NOMO-1 (cell line): Measurements from ENCODE around the gene RPL18A.
A peak's percentile ranks its signal among the peaks of the same experiment; 100 is the strongest.

Experiments
- DNase-seq, 2 experiments: peaks; one replicate each; lab custom pipeline; 2025; ENCODE audit not compliant: unreplicated experiment in 2 of 2; lab: John Stamatoyannopoulos, UW

Gene RPL18A

DNA sequence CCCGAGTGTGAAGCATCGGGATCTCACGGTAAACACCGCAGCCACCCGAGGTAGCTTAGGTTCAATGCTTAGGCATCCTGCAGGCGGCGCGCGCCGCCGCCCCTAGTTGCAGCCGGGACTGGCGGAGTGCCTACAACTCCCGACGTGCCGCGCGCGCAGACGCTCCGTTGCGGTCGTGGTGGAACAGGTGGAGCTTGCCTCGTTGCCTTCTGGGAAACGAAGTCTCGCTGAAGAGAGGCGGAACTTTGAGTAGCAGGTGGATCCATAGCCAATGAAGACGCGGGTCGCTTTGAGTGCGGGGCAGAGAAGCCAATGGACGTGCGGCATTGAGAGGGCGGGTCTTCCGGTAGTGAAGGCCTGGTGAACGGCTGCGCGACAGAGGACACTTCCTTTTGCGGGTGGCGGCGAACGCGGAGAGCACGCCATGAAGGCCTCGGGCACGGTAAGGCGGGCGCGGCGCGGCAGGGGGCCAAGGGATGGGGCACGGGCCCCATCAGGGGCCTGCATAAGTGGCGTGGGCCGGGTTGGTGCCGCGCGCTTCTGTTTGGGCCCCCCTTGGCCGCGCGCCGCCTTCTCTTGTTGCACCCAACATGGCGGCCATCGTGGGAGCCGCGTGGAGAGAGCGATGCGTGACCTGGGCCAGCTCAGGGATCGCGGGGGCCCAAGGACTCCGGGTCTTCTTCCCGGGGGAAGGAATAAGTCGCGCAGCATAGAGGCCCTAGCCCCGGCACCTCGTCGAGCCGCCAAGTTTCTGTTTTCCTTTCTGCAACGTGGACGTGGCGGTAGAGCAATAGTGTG, at the start of gene RPL18A:
TSS of gene RPL18A (plus strand) at position 378 of the 798 bp plus-strand sequence. CDS start at position 425, 47 bp downstream.
- peak; percentile 99 to 100 for DNase-seq

DNA sequence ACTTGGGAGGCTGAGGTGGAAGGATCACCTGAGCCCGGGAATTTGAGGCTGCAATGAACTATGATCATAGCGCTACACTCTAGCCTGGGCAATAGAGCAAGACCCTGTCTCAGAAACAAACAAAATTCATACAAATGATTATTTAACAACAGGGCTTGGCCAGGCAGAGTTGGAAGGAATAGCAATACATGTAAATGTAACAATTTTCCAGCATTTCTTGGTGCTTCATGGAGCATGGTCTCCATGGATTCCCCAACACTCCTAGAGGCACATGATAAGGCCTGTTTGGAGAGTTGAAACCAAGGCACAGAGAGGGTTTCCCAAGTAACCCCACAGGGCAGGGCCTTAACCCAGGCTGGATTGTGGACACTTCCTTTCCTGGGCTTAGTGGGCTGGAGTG, 48.6 kb upstream of the RPL18A start:
- no peak for DNase-seq

DNA sequence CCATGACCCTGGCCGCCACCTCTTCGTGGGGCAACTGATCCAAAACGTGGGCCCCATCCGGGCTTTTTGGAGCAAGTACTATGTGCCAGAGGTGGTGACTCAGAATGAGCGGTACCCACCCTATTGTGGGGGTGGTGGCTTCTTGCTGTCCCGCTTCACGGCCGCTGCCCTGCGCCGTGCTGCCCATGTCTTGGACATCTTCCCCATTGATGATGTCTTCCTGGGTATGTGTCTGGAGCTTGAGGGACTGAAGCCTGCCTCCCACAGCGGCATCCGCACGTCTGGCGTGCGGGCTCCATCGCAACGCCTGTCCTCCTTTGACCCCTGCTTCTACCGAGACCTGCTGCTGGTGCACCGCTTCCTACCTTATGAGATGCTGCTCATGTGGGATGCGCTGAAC, 48.0 kb upstream of the RPL18A start:
- no peak for DNase-seq

DNA sequence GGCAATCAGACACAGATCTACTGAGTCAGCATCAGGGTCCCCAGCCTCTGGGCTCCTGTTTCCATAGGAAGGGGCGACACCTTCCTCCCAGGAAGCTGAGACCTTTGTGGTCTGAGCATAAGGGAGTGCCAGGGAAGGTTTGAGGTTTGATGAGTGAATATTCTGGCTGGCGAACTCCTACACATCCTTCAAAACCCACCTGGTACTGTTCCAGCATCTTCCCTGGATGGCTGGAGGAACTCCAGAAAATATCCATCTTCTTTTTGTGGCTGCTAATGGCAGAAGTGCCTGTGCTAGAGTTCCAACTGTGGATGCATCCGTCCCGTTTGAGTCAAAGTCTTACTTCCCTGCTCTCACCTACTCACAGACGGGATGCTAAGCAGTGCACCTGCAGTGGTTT, 47.6 kb upstream of the RPL18A start:
- DNase-seq: no peak

DNA sequence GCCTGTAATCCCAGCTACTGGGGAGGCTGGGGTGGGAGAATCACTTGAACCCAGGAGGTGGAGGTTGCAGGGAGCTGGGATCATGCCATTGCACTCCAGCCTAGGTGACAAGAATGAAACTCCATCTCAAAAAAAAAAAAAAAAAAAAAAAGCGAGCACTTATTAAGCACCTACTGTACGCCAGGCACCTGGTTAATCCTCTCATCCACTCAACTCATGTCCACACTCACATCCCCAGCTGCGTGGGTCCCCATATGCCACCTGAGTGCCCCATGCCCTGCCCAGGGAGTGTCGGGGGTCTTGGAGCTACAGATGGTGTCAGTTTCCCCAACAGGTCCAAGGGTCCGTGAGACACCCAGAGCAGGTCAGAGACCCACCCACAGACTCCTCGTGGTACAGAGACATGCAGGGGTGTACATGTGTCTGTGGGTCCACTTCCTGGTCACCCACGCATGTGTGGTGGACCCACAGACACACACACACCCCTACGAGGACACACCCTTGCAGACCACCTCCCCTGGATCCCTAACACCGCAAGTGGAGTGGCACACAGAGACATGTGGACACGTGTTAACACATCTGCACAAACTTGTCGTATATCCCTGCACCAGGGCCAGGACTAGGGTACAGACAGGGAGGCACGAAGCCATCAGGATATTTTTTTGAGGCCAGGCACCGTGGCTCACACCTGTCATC, 41.9 kb upstream of the RPL18A start:
- DNase-seq: no peak

DNA sequence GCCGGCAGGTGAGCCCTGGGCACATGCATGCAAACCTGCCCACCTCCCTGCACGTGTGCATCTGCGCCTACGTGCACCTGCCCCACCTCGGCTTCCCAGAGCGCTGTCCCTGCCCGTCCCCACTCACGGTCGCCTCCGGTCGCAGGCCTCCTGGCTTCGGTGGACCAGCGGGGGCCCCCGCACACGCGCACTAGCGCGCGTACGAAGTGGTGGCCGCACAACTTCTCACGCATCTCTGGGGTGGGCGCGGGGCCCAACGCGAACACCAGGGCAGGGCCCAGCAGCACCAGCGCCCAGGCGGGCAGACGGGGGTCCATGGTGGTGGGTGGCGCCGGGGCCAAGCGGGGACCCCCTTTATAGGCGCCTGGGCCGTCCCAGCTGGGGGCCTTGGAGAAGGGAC, 38.5 kb upstream of the RPL18A start, which contains the start of gene INSL3:
TSS of gene INSL3 (minus strand) at position 330 of the 400 bp plus-strand sequence. CDS start at position 317, 13 bp downstream.
- no peak for DNase-seq

DNA sequence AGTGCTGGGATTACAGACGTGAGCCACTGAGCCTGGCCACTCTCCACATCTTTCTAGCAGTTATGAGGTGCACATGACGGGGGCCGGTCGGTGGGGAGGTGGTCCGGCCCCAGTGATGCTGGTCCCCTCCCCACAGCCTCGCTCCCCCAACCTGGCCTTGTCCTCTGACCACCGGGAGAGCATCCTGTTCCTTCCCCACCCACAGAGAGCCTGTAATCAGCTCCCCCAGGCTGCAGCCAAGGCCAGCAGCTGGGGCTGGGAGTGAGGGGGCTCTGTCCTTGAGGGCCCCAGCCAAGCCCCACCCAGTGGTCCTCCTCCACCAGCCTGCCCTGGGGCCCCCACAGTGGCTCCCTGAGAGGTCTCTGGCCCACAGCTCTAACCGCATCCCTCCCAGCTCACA, 35.4 kb upstream of the RPL18A start:
- DNase-seq: no peak

DNA sequence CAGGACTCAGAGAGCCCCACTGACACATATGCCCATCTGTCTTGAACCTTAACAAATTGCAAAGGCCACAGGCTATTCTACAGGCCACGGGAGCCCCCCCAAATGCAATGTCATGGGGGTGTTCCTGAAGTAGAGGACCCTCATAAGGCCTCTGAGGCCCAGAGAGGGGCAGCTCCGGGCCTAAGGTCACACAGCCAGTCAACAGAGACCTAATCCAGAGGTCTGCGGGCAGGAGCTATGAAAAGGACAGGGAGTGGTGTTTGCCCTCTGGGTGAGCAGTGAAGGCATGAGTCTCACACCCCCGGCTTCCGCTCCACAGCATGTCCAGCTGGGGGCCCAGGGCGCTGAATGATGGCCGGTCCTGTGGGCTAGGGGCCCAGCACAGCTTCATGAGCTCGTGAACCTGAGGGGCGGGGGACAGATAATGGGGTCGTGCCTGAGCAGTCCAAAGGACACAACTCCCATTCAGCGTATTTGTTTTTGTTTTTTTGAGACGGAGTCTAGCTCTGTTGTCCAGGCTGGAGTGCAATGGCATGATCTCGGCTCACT, 33.1 kb upstream of the RPL18A start:
- no peak for DNase-seq

DNA sequence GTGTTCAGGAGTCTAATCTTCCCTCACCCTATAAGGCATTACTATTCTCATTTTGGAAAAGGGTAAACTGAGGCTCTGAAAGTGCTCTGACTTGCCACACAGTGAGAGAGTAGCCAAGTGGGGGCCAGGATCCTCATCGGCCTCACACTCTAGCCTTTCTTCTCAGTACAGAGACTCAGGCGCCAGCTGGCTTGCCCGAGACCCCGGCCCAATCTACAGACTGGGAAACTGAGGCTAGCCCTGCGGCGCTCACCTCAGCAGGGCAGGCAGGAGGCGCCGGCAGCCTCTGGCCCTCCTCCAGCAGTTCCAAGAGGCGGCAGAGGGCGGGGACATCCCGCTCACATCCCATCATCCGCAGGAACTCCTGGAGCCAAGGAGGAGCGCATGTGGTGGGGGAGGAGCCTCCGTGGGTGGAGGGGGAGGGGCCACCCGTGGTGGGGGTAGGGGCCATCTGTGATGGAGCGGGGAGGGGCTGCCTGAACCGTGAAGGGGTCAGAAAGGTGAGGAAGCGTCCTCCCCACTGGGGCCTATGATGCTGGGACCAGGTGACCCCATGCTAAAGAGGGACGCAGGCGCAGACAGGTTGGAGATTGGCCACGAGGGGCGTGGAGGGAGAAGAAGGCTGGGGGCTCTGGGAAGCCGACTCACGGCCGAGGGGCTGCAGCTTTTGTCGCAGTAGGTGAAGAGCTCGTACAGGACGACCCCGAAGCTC, 29.7 kb upstream of the RPL18A start:
- no peak for DNase-seq

DNA sequence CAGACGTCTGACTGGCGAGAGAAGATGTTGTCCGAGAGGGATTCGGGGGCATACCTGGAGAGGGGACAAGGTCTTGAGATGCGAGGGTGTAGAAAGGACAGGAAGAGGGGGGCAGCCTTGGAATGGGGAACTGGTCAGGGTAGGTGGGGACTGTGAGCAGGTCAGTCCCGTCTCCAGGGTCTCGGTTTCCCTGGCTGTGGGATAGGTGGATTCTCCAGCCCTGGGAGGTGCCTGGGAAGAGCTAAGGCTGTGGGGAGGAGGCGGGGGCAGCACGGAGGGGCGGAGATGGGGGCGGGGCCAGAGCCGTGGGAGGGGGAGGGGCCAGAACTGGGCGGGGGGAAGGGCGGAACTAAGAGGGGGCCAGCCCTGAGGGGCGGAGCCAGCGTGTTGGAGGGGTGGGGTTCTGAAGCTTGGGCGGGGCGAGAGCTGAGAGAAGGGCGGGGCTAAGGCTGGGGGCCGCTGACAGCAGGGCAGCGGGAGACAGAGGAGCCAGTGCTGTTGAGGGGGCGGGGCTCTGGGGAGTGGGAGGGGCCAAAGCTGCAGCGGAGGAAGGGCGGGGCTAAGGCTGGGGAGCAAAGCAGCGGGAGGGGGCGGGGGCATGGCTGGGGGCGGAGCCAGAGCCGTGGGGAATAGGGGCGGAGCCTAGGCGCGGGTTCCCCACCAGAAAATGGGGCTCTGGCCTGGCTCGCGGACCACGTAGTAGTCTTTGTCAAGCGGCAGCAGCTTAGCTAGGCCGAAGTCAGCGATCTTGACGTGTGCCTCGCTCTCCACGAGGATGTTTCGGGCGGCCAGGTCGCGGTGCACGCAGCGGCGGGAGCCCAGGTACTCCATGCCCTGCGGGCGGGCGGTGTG, 28.9 kb upstream of the RPL18A start:
- DNase-seq: no peak

DNA sequence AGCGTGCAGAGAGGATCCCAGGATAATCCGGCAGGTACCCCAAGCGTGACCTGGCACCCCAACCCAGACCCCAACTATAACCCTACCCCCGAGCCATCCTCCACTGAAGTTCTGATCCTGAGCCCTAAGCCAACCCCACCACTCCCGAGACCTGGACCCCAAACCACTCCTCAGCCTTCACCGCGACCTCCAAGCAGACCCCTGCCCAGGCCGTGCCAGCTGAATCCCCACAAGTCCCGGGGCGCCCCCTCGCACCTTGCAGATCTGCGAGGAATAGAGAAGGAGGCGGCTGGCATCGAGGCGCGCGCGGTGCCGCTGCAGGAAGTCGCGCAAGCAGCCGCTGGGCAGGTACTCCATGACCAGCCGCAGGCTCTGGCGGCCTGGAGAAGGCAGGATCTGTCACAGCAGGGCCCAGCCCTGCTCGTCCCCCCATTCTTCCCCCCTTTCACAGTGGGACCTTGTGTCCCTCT, 28.3 kb upstream of the RPL18A start:
- no peak for DNase-seq

DNA sequence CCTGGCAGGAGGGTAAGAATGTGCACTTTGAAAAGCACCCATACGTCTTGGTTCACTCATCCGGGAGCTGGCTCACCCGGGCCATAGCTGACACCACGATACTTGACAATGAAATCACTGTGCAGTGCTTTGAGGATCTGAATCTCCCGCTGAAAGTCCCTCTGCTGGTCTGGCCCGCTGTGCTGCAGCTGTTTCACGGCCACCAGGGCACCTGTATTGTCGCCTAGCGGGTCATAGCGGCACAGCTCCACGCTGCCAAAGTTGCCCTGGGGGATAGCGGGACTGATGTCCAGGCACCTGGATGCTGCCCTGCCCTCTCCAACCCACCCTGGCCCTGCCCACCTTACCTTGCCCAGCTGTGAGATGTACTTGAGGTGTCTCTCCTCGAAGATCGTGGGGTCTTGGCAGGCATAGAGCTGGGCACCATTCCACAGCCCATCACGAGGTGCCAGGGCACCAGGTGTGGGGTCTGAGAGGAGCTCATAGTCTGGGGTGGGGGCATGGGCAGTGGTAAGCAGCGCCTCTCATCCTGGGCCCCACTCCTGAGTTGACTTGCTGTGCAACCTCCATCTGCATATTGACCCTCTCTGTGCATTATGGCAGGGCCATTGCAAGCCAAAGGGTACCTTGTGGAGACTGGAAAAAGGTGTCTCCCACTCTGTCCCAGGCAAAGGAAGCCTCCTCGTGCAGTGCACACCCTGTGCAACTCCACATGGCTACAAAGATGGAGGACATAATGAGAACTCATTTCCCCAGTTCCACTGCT, 27.1 kb upstream of the RPL18A start:
- no peak for DNase-seq

DNA sequence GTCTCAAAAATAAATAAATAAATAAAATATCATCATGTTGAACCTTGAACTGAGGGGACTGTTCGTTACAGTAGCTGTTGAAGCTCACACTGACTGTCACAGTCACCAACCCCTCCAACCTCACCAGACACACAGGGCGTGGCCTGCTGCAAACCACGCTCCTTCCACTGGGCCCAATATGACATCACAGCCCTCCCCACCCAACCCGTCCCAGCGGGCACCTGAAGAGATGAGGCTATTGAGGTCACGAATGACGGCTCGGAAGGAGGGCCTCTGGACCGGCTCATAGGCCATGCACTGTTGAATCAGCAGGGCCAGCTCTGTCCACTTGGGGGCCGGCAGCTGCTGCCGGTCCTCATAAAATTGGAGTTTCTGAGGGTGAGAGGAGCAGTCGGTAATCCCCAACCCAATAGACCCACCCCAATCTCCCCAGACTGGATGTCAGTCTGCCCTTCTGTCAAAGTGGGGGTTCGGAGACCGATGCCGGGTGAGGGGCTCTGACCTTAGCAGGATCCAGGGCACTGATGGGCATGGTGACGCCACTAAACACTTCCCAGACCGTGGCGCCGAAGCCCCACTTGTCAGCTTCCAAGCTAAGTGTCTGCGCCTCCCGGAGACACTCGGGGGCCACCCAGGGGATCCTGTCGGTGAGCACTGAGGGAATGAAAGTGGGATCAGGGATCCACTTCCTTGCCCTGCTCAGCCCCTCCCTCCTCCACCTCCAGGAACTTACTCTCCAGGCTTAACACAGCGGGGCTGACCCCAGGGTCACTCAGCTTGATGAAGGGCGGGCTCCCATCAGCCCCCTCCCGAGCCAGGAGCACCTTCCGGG, 25.1 kb upstream of the RPL18A start:
- no peak for DNase-seq

DNA sequence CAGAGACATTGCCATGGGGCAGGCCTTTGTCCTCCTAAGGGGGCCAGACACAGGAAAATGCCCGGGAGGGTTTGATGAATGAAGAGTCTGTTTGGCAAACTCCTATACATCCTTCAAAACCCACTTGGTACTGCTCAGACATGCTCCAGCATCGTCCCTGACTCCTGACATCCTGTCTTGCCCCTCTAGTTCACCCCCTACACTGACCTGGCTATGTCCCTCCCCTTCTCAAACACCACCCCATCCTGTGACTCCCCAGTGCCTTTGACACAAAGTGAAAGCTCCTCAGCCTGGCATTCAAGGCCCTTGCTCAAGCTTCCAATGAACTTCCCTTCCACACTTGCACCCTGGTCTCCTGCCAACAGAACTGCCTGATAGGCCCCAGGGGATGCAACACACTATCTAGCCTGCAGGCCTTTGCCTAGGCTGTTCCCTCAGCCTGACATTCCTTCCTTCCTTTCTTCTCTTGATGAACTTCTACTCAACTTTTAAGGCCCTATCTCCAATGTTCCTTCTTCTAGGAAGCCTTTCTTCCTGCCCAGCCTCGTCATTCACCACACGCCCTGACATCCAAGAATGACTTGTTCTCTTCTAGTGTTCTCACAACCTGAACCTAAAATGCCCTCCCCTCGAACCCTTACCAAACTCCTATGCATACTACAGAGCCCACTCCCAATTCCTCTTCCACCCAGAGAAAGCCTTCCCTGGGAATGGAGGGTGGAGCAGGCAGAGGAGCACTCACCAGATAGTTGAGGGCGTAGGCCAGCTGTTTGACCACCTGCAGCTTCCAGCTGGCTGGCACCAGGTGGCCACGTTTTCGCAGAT, 24.3 kb upstream of the RPL18A start:
- no peak for DNase-seq

DNA sequence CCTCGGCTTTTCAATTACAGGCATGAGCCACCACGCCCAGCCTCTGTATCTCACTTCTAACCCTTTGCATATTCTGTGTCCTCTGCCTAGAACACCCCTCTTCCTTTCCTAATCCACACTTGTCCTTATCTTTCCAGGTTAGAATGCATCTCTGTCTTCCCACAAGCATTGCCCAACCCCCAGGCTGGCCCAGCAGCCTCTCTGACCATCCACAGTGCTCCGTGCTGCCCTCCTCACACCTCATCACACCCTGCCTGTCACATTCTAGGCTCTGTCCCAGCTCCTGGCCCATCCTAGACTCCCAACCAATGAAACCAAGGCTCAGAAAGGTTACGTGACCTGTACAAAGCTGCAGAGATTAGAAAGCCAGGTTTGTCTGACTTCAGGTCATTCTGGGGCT, 23.2 kb upstream of the RPL18A start:
- DNase-seq: no peak

DNA sequence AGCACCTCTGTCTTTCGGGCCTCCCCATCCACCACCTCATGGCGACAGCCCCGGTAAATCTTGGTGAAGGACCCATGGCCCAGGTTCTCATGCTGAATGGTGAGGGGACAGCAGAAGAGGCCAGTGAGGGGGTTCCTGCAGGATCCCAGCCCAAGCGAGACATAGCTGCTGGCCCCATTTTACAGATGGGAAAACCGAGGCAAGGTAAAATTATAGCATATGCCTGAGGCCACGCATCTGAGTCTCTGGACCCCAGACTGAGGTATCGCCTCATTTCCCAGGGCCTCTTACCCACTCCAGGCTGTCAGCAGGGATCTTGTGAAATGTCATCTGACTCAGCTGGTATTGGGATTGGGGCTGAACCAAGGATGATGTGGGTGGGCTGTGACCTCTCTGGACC, 21.7 kb upstream of the RPL18A start:
- DNase-seq: no peak

DNA sequence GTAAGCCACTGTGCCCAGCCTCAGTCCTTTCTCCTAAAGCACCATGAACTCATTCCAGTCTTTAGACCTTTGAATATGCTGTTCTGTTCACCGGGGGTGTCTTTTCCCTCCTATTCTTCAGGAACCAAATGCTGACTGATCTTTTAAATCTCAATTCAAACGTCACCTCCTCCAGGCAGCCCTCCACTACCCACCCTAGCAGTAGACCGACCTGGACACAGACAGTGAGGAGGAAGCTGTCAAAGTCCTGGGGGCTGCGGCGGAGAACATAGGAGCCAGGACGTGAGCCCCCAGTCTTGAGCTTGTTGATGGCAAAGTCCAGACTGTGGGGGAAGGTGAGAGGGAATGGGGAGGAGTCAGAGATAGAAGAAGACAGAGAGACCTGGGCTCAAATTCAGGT, 19.7 kb upstream of the RPL18A start:
- no peak for DNase-seq

DNA sequence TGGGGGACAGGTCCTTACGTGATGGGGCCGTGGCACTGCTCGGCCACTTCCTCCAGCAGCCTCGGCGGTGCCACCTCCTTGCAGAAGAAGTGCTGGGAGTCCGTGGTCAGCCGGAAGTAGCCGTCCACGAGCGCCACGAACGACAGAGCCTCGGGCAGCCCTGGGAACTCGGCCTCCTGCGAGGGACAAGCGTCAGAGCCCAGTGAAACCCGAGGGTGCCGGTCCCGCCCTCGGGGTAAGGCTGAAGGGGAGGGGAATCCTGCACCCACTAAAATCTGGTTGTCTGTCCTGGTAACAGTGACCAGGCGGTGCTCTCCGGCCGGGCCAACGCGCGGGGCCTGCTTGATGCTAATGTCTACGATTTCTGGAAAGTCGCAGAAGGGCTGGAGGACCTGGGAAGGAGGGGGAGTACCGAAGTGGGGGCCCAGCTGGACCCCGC, 18.3 kb upstream of the RPL18A start:
- DNase-seq: no peak
